Sigmoid colon (tissue), 7 donors: Measurements from ENCODE around the gene OCRL. TPM values are rescaled to one million over a fixed set of nuclear protein-coding genes. Genes with fewer than 3 reads are reported as not detected.

Experiments
- DNase-seq: peaks from one replicate; pipeline ENCODE4 v3.0.0-alpha.2; 2019
- H3K27ac ChIP-seq, 4 donors: fragments of 200-600 bp; sonication (generic); one replicate each; pipeline ENCODE4 v1.5.1; 2016 to 2019; ENCODE audit warnings: mild to moderate bottlenecking in 1 of 4
- H3K27me3 ChIP-seq, 3 donors: fragments of 200-600 bp; sonication (generic); one replicate each; pipeline ENCODE4 v1.5.1; 2019; ENCODE audit warnings: mild to moderate bottlenecking in 1 of 3
- H3K36me3 ChIP-seq, 4 donors: fragments of 200-600 bp; sonication (generic); one replicate each; pipeline ENCODE4 v1.5.1; 2016 to 2019
- H3K4me1 ChIP-seq, 4 donors: fragments of 200-600 bp; sonication (generic); one replicate each; pipeline ENCODE4 v1.5.1; 2017 to 2019
- H3K4me3 ChIP-seq, 4 donors: fragments of 200-600 bp; sonication (generic); one replicate each; pipeline ENCODE4 v1.5.1; 2017 to 2019; ENCODE audit warnings: mild to moderate bottlenecking in 2 of 4, moderate library complexity in 1 of 4
- H3K9me3 ChIP-seq, 4 donors: fragments of 200-600 bp in 3 of 4; sonication (generic) in 3 of 4; one replicate each; pipeline versions ENCODE4 v1.5.1 to v1.6.1; 2013 to 2019
- EP300 ChIP-seq, 4 donors: sonication (generic); formaldehyde crosslinking; IDR thresholded peaks; one replicate each; pipeline ENCODE4 v1.6.1; 2017; ENCODE audit warnings: antibody characterized with exemption in 4 of 4
- POLR2A ChIP-seq, 2 donors: fragments of 450-650 bp; IDR thresholded peaks; one replicate each; pipeline ENCODE4 v1.6.1; 2016; ENCODE audit warnings: antibody characterized with exemption in 2 of 2, mild to moderate bottlenecking in 2 of 2, moderate library complexity in 2 of 2
- POLR2AphosphoS5 ChIP-seq, 4 donors: sonication (generic); formaldehyde crosslinking; IDR thresholded peaks; one replicate each; pipeline ENCODE4 v1.6.1; 2017; ENCODE audit warnings: antibody characterized with exemption in 4 of 4
- WGBS, 2 donors: extraction: QIAGEN DNeasy Blood & Tissue Kit; methylation state at CpG; one replicate each; pipeline ENCODE4 v1.1.7; 2013; 5-methylcytosine and 5-hydroxymethylcytosine counted together
- intact Hi-C: fragments of 100-400 bp; cut with DNase I; formaldehyde crosslinking; loops from one replicate; pipeline ENCODE4 v1.15.1; 2023
- polyA plus RNA-seq, 3 donors: library from polyadenylated mRNA; stranded (reverse); fragments of 200-250 nt; gene quantifications; one replicate each; pipeline ENCODE4 v1.2.3, GENCODE V29; 2013
- total RNA-seq, 4 donors: library from RNA; depleted of rRNA; stranded (reverse); fragments of >200 nt; gene quantifications; one replicate each; pipeline ENCODE4 v1.1.0, GENCODE V29; 2016
- TF ChIP-seq, protein P1 (sequence below), 4 experiments: fragments of 450-650 bp in 3 of 4; fragments of 200-600 bp in 1 of 4; IDR thresholded peaks; one replicate each; pipeline ENCODE4 v1.5.1; 2016 to 2019; ENCODE audit warnings: antibody characterized with exemption in 4 of 4, mild to moderate bottlenecking in 3 of 4, moderate library complexity in 2 of 4
- donor health status: healthy with polysubstance abuse.
- donor health status: Bipolar disorder and iron deficiency.
- donor health status: healthy.

Gene OCRL
- total and polyA plus RNA-seq, 7 donors = 12.2 to 24.1 (median 15.1) TPM

DNA sequence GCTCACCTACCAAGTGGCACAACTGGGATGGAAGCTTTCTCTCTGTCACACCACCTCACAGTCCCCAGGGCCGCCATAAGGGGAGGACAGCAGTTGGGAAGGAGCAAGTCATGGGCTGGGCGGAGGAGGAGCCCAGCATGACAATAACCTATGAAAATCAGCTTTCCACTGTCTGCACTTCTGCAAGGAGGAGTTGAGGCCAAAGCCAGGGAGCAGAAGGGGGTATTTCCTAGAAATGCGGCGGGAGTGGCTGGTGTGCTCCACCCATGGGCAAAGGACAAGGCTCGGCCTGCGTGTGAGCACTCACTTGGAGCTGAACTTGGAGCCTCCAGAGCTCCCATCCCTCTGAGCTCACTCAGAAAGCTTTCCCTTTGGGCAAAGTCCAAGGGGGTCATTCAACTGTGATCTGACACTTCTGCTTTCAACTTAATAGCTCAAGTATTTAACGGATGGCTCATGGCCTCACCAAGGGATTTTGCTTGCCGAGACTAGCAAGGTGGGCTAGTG is 96.2 kb downstream of the OCRL start:
- Histone ChIP-seq H3K4me1 (no peaks in the 10 kb centered on the region), H3K27ac (no peak overlapping the region), H3K9me3 (no peaks in the 10 kb centered on the region), H3K27me3 (no peaks in the 10 kb centered on the region), H3K4me3 (no peak overlapping the region), H3K36me3 (no peaks in the 10 kb centered on the region)
- no peak for DNase-seq
- TF ChIP-seq EP300 (IDR thresholded peaks at IDR 0.05) (no peak), POLR2A (IDR thresholded peaks at IDR 0.05) (no peak), POLR2AphosphoS5 (IDR thresholded peaks at IDR 0.05) (no peak)
- TF ChIP-seq, protein P1, sequence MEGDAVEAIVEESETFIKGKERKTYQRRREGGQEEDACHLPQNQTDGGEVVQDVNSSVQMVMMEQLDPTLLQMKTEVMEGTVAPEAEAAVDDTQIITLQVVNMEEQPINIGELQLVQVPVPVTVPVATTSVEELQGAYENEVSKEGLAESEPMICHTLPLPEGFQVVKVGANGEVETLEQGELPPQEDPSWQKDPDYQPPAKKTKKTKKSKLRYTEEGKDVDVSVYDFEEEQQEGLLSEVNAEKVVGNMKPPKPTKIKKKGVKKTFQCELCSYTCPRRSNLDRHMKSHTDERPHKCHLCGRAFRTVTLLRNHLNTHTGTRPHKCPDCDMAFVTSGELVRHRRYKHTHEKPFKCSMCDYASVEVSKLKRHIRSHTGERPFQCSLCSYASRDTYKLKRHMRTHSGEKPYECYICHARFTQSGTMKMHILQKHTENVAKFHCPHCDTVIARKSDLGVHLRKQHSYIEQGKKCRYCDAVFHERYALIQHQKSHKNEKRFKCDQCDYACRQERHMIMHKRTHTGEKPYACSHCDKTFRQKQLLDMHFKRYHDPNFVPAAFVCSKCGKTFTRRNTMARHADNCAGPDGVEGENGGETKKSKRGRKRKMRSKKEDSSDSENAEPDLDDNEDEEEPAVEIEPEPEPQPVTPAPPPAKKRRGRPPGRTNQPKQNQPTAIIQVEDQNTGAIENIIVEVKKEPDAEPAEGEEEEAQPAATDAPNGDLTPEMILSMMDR (IDR thresholded peaks at IDR 0.05) = no peak
- intact Hi-C loops = no loop called here
- 17 to 65% methylated on average over 8 of the region's 8 CpGs for WGBS, 2 donors

DNA sequence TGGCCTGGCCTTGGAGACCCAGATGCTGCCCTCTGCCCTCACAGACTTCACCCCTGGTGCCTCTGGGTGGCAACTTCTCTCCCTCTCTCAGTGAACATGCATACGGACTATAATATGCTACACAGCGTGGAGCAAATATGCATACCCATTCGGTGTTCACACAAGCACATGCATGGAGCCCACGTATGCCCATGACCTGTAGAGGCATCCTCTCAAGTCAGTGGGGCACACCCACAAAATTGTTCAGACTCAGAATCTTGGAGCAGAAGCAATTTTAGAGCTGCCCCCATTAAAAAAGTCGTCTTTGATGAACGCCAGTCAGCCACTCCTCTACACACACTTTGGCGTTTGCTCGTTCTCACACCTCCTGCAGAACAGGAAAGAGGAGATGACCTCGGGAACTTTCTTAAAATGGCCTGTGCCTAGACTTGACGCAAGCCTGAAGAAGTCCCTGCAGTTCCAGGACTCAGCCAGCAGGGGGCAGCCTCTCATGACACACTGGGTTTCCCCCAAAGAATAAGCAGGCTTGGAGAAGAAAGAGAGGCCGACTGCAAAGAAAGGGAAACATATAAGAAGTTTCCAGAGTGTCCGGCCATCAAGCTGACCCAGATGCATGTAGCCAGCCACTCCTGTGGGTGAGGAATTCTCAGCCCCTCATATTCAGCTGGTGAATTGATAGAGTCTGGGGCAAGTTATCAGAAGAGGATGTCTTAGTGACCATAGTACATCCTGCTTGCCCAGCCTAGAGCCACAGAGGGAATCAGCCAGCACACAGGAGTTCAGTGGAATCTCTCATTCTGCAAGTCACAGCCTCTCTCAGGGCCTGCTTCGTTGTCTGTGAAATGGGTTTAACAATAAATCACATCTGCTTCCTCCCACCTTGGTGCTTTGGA is 97.4 kb downstream of the OCRL start:
- no peaks in the 10 kb centered on the region for H3K4me1 ChIP-seq
- no peaks in the 10 kb centered on the region for H3K9me3 ChIP-seq
- DNase-seq = peak; percentile 86
- intact Hi-C loops = loop anchor here (1.0 kb wide), 1 partner anchor 89 kb away; no protein-coding TSS in a partner anchor
- H3K4me3 ChIP-seq = no peak overlapping the region
- TF ChIP-seq POLR2A (IDR thresholded peaks at IDR 0.05) = no peak
- TF ChIP-seq, protein P1 (IDR thresholded peaks at IDR 0.05) = peak; percentile 68 to 79 (median 73)
- no peak overlapping the region for H3K27ac ChIP-seq
- no peaks in the 10 kb centered on the region for H3K36me3 ChIP-seq
- WGBS, 2 donors = 26 to 32% methylated on average over 13 of the region's 13 CpGs
- H3K27me3 ChIP-seq = no peaks in the 10 kb centered on the region

DNA sequence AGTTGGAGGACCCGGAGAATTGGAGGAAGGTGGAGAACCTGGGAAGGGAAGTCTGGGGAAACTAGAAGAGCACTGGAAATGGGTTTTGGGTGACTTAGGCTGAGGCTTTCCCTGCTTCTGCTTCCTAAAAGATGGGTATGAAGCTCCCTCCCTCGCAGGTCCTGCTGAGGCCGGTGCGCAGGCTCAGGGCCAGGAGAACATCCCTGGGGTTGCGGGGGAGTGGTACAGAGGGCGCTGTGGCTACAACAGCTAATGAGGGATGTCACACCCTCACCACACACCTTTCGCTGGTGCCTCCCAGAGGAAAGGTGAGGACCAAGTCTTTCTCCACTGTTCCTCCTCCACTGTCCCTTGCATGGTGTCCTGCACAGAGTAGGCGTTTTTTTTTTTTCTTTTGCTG is 98.9 kb downstream of the OCRL start:
- Histone ChIP-seq H3K27me3 (no peaks in the 10 kb centered on the region), H3K4me3 (no peak overlapping the region), H3K27ac (no peak overlapping the region), H3K4me1 (no peaks in the 10 kb centered on the region), H3K36me3 (no peaks in the 10 kb centered on the region), H3K9me3 (no peaks in the 10 kb centered on the region)
- intact Hi-C loops = no loop called here
- 84 to 94% methylated on average over 8 of the region's 8 CpGs for WGBS, 2 donors
- TF ChIP-seq POLR2AphosphoS5 (IDR thresholded peaks at IDR 0.05) = no peak
- TF ChIP-seq POLR2A (IDR thresholded peaks at IDR 0.05) = no peak
- TF ChIP-seq EP300 (IDR thresholded peaks at IDR 0.05) = no peak
- TF ChIP-seq, protein P1 (IDR thresholded peaks at IDR 0.05) = no peak
- no peak for DNase-seq

DNA sequence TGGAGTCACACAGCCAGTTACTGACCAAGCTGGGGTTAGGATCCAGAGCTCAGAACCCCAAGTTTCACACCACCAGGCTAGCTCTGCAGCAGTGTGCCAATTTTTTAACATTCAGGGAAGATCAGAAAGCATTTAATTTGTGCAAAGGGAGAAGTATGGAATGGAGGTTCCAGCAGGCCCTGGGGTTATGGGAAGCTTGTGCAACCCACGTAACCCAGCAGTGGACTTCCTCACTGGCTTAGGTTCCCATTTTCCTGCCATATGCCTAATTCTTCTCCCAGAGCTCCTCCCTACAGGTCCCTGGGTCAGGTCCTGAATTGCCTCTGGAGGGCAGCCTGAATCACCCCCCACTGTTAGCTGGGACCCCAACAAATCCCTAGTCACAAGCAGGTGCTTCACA is 100.7 kb downstream of the OCRL start:
- H3K4me3 ChIP-seq = no peak overlapping the region
- no peaks in the 10 kb centered on the region for H3K36me3 ChIP-seq
- no peak for DNase-seq
- no peaks in the 10 kb centered on the region for H3K27me3 ChIP-seq
- no peaks in the 10 kb centered on the region for H3K4me1 ChIP-seq
- no peak overlapping the region for H3K27ac ChIP-seq
- WGBS, 2 donors = 88 to 93% methylated on average over 1 of the region's 1 CpG
- TF ChIP-seq EP300 (IDR thresholded peaks at IDR 0.05) (no peak), POLR2AphosphoS5 (IDR thresholded peaks at IDR 0.05) (no peak), POLR2A (IDR thresholded peaks at IDR 0.05) (no peak)
- TF ChIP-seq, protein P1 (IDR thresholded peaks at IDR 0.05) = no peak
- no peaks in the 10 kb centered on the region for H3K9me3 ChIP-seq
- intact Hi-C loops = no loop called here
